NCI-H1417 treated with DMSO at 0.1 percent for 48 hours (cell line): ENCODE data around the gene NBAS.
"Not testable (repeated sequence)": the region's sequence is repeated elsewhere in the genome, so short reads cannot be mapped to it uniquely, and the experiment has no call there.

Experiments
- DNase-seq: peaks from one replicate; lab custom pipeline; 2025; lab: John Stamatoyannopoulos, UW

The NBAS gene

DNA sequence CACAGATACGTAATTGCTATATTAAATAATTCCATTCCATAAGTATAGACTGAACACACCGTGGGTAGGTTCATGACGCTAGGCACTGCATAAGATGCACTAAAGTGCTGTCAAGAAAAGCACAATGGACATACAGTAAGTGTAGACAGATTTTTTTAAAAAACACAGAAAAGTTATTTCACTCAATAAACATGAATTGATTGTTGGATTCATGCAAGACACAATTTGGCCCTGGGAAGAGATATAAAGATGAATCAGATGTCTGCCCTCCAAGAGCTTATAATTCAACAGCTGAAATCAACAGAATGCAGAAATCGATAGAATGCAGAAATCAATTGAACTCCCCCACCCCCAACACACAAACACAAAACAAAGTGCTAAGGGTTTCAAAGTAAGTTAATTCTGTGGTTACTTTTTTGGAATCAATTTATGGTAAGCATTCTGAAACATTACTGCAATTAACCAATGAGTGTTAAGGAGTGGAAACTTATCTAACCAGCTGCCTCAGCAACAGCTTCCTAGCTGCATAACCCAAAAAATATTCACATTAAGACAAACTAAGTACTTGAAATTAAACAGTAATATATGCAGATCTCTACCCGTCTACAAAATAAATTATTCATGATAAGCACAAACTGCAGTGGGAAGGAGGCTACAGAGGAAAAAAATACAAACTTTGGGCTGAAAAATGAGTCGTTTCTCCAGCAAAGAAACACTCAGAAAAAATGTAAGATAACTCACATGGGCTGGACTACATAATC lies 1.6 kb downstream of the NBAS start:
- no peak for DNase-seq

- DNase-seq: no peak
Measured at GRCh38 chr2:15557887-15558311, 3.2 kb downstream of the NBAS start.

- no peak for DNase-seq
Measured at GRCh38 chr2:15556311-15556930, 4.7 kb downstream of the NBAS start.

DNA sequence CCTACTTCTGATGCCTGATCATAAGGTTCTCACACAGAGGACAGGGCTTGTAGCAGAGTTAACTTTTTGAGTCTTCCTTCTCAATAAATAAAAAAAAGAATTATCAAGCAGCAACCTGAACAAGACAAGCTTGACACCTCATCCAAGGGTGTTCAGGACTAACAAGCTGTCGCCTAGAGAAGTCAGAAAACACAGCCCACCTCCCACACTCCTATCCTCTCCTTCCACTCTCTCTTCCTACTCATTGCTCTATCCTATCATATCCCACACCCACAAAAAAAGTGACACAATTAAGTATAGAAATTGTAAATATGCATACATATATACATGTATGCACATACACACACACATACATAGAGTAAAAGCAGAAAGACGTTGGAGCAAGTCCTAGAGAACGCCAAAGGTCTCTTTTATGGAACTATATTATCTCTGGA lies 5.4 kb downstream of the NBAS start:
- no peak for DNase-seq

DNA sequence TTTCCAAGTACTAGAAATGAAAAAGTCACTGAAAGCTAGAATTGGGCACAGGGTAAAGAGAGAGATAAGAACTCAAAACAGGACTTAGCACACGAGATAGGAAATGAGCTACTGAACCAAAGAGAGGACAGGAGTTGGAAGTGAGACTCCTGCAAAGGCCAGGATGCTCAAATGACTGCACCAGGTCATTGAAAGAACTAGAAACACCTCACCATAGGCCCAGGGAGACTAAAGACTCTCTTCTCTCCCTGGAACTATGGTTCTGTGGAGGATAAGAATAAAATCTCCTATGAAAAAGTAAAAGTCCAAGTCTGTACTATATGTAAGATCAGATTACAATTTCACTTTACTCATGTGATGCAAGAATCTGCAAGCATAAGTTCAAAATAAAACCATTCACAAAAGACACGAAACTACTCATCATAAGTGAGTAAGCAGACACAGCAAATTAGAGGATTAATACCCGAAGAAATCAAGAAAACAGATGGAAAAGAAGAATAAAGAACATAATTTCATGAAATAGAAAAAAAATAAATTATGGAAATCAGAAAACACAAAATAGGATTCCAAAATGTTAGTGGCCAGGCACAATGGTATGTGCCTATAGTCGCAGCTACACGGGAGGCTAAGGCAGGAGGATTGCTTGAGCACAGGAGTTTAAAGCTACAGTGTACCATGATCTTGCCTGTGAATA lies 6.5 kb downstream of the NBAS start:
- no peak for DNase-seq

DNA sequence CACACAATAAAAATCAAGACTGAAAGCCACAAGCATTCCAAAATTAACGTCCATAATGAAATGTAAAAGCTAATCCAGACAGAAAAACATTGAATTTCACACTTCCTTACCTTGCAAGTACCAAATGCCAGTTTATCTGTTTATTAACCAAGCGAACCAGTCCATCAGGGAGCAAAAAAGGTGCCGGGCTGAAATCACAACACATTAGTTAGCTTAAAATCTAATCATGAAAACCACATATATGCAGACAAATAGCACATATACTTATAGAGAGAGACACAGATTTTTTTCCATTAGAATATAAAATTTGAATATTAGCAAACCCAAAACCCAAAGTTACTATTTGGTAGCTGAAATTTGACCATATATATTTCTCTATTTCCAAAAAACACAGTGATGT lies 7.2 kb downstream of the NBAS start:
- DNase-seq: no peak

GRCh38 chr2:15553519-15553918 lies 7.6 kb downstream of the NBAS start:
- DNase-seq: no peak

GRCh38 chr2:15548974-15549373 lies 12.2 kb downstream of the NBAS start:
- DNase-seq: no peak

- DNase-seq: no peak
Measured at GRCh38 chr2:15547115-15547876, 13.8 kb downstream of the NBAS start.

DNA sequence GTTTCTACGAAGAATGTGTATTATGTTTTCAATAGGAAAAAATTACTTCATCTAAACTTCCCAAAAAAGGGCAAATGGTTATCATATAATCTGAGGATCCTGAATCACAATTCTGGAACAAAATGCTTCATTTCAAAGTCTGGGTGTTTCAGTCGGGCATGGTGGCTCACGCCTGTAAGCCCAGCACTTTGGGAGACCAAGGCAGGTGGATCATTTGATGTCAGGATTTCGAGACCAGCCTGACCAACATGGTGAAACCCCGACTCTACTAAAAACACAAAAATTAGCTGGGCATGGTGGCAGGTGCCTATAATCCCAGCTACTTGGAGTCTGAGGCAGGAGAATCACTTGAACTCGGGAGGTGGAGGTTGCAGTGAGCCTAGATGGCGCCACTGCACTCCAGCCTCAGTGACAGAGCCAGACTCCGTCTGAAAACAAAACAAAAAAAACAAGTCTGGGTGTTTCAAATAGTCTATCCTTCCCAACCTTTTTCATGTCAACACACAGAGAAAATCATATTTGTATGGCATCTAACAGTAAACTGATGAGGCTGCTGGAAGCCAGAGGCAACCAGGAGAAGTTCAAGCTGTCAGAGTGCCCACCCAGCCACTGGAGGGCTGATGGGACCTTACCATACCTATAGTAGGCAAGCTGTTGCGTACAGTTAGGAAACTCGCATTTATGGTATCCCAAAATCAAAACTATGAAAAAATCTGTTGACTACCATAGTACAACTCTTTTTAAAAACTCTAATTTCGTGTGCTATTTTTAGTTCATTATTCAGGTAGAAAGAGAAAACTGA lies 14.6 kb downstream of the NBAS start:
- DNase-seq: no peak

DNA sequence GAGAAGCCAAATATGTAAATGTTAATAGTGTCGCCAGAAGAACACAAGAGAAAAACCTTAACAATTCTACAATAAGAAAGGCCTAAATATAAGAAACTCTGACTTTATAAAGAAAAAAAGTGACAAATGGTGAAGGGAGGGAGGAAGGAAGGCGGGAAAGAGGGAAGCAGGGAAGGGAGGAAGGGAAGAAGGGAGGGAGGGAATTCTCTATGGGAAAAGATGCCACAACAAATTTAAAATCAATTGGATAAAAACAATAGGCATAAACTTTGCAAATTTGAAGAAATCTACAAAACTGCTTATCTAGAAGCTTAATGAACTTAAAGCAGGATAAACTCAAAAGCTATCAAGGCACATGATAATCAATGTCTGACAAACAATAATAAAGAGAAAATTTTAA lies 16.9 kb downstream of the NBAS start:
- DNase-seq: no peak

DNA sequence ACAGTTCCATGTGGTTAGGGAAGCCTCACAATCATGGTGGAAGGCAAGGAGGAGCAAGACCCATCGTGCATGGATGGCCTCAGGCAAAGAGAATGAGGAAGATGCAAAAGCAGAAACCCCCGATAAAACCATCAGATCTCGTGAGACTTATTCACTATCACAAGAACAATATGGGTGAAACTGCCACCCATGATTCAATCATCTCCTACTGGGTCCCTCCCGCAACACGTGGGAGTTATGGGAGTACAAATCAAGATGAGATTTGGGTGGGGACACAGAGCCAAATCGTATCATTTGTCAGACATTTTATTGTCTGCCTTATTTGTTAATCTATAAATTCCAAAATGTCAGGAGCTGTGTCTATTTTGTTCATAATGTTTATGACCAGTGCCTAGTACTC lies 17.6 kb downstream of the NBAS start:
- no peak for DNase-seq

- DNase-seq: no peak
Measured at GRCh38 chr2:15543053-15543452, 18.1 kb downstream of the NBAS start.

DNA sequence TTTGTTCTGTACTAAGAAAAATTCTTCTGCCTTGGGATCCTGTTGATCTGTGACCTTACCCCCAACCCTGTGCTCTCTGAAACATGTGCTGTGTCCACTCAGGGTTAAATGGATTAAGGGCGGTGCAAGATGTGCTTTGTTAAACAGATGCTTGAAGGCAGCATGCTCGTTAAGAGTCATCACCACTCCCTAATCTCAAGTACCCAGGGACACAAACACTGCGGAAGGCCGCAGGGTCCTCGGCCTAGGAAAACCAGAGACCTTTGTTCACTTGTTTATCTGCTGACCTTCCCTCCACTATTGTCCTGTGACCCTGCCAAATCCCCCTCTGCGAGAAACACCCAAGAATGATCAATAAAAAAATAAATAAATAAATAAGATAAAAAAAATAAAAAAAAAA lies 18.9 kb downstream of the NBAS start:
- not testable (repeated sequence) for DNase-seq

DNA sequence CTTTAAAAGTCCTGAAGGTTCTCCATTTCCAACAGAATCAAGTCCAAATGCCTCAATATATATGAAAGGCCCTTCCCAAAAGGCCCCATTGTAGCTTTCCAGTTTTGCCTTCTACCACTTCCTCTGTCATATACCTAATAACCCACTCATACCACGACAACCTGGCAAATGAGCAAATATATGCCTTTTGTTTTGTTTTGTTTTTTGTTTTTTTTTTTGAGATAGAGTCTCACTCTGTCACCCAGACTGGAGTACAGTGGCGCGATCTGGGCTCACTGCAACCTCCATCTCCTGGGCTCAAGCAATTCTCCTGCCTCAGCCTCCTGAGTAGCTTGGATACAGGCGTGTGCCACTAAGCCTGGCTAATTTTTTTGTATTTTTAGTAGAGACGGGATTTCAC lies 20.6 kb downstream of the NBAS start:
- DNase-seq: not testable (repeated sequence)

DNA sequence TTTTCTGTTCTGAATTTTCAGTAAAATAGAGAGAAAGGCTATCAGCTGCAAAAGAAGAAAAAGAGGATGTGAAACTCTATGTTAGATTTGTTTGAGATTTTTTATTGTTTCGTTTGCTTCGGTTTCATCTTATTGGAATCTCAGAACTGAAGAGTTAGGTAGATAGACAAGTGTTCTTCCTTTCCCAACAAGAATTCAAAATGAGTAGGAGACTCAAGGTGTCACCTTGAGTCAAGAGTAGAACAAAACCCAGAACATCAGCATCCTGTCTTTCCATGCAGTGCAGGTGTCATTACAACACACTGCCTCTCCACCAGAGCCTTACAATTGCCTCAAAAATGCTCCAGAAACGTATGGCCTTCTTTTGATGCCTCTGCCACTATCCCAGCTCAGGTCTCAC lies 21.1 kb downstream of the NBAS start:
- DNase-seq: no peak

DNA sequence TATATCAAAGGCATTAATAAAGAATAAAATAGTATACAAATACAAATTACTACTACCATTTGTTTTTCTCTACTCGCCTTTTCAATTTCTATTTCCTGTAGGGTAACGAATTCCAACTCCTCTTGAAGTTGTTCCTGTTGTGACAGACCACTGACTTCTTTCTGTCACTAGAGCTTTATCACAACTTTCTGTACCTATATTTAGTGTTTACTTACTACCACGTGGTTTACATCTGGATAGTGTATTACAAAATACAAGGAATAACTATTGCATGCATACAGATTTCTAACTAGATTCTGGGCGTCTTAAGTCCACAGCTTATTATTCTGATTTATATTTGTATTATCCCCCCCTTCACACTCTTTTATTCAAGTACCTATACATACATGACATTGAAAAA lies 22.3 kb downstream of the NBAS start:
- DNase-seq: no peak

- no peak for DNase-seq
Measured at GRCh38 chr2:15533860-15534480, 27.2 kb downstream of the NBAS start.

DNA sequence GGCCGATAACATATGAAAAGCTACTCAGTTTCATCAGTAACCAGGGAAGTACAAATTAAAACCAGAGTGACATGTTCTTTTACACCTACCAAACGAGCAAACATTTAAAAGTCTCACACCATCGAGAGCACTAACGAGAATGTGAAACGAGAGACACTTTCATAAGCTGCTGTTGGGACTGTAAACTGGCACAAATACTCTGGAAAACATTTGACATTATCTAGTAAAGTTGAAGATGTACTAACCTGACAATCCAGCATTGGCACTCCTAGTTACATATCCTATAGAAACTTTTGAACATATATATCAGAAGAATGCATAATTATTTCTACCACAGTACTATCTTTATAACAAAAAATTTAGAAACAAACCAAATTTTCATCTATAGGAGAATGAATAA lies 28.1 kb downstream of the NBAS start:
- no peak for DNase-seq

DNA sequence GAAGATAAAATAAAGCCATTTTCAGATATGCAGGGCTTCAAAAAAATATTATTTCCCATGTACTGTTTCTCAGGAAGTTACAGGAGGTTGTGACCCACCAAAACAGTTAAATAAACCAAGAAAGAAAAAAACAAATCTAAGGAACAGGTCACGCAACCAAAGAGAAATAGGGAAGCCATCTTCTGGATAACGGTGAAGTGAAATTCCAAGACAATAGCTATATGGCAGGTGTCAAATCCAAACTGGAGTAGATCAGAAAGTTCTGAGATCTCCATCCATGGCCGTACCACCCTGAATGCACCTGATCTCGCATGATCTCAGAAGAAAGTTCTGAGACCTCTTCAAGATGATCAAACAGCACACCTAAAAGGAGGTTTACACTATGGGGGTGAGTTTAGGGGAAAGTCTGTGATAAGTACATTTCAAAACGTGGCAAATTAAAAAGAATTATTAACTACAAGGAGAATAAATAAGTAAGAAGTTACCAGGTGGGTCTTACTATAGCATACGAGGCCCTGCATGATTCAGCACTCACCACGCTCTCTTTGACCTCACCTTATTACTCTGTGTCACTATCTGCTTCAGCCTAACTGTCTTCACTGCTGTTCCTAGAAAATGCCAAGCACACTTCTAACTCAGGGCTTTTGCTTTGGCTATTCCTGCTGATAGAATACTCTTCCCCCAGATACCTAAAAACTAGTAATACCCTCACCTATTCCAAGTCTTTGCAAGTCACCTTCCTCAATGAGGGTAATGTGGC lies 29.9 kb downstream of the NBAS start:
- DNase-seq: no peak
